ENCODE results near the gene TWF2.

The TWF2 gene

GRCh38 chr3:52216585-52217408, 22.2 kb downstream of the TWF2 start:
- H3K27ac ChIP-seq (ENCODE audit: poor library complexity, severe bottlenecking): peak overlapping the region; percentile 93
- peak; percentile 93 for DNase-seq (ENCODE audit: low spot score)
- TF ChIP-seq, protein P1, sequence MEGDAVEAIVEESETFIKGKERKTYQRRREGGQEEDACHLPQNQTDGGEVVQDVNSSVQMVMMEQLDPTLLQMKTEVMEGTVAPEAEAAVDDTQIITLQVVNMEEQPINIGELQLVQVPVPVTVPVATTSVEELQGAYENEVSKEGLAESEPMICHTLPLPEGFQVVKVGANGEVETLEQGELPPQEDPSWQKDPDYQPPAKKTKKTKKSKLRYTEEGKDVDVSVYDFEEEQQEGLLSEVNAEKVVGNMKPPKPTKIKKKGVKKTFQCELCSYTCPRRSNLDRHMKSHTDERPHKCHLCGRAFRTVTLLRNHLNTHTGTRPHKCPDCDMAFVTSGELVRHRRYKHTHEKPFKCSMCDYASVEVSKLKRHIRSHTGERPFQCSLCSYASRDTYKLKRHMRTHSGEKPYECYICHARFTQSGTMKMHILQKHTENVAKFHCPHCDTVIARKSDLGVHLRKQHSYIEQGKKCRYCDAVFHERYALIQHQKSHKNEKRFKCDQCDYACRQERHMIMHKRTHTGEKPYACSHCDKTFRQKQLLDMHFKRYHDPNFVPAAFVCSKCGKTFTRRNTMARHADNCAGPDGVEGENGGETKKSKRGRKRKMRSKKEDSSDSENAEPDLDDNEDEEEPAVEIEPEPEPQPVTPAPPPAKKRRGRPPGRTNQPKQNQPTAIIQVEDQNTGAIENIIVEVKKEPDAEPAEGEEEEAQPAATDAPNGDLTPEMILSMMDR (IDR thresholded peaks at IDR 0.05; ENCODE audit: poor library complexity, severe bottlenecking): no peak

DNA sequence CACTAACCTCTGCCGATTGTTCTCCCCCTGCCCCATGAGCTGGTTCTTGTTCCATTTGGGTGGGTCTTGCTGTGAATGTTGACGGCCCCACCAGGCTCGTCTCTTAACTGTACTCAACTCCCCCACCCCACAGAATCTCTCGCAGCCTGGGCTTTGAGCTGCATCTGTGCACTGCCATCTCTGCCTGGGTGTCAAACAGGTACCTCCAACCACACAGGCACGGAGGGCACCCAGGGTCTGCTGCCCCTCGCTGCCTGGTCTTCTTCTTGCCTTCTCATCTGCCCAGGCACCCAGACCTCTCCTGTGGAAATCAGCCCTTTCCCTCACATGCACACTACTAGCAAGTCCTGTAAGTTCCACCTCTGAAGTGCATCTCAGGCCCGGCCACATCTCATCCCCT, 23.6 kb downstream of the TWF2 start:
- no peak overlapping the region for H3K27ac ChIP-seq (ENCODE audit: poor library complexity, severe bottlenecking)
- DNase-seq (ENCODE audit: low spot score) (no peak), ATAC-seq (ENCODE audit: low read depth) (no peak)
- no peaks in the 10 kb centered on the region for H3K27me3 ChIP-seq (ENCODE audit: insufficient read depth, poor library complexity, severe bottlenecking)
- H3K4me1 ChIP-seq (ENCODE audit: insufficient read depth, poor library complexity, severe bottlenecking): peaks cover 26% of the 10 kb centered on the region
- H3K36me3 ChIP-seq (ENCODE audit: low read depth): peaks cover 39% of the 10 kb centered on the region
- no peaks in the 10 kb centered on the region for H3K9me3 ChIP-seq (ENCODE audit: severe bottlenecking)
- no peak overlapping the region for H3K4me3 ChIP-seq (ENCODE audit: severe bottlenecking)
- TF ChIP-seq, protein P1 (IDR thresholded peaks at IDR 0.05; ENCODE audit: poor library complexity, severe bottlenecking): no peak

More at GRCh38 chr3:52216585-52217408, 22.2 kb downstream of the TWF2 start:
- H3K27me3 ChIP-seq (ENCODE audit: insufficient read depth, poor library complexity, severe bottlenecking): no peaks in the 10 kb centered on the region
- peaks cover 18% of the 10 kb centered on the region for H3K4me1 ChIP-seq (ENCODE audit: insufficient read depth, poor library complexity, severe bottlenecking)
- no peak overlapping the region for H3K4me3 ChIP-seq (ENCODE audit: severe bottlenecking)
- peak; percentile 94 for ATAC-seq (ENCODE audit: low read depth)
- no peaks in the 10 kb centered on the region for H3K9me3 ChIP-seq (ENCODE audit: severe bottlenecking)
- H3K36me3 ChIP-seq (ENCODE audit: low read depth): peaks cover 27% of the 10 kb centered on the region

DNA sequence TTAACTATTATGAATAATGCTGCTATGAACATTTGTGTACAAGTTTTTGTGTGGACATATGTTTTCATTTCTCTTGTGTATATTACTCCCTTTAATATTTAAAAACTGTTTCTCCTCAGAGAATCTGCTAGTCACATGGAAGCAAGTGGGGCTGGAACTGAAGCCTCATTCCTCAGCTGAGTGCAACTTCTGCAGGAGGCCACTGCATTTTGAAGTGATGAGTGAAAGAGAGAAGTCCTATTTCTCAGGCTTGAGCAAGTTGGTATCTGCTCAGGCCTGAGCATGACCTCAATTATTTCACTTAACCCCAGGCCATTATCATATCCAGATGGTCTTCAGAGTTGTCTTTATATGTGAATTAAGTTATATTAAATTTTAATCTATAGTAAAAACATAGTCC, 25.1 kb downstream of the TWF2 start:
- ATAC-seq (ENCODE audit: low read depth): no peak
- Histone ChIP-seq H3K27ac (ENCODE audit: poor library complexity, severe bottlenecking) (no peak overlapping the region), H3K27me3 (ENCODE audit: insufficient read depth, poor library complexity, severe bottlenecking) (no peaks in the 10 kb centered on the region), H3K36me3 (ENCODE audit: low read depth) (peaks cover 54% of the 10 kb centered on the region), H3K4me1 (ENCODE audit: insufficient read depth, poor library complexity, severe bottlenecking) (peaks cover 30% of the 10 kb centered on the region), H3K9me3 (ENCODE audit: severe bottlenecking) (no peaks in the 10 kb centered on the region), H3K4me3 (ENCODE audit: severe bottlenecking) (no peak overlapping the region)
- DNase-seq (ENCODE audit: low spot score): no peak
- TF ChIP-seq, protein P1 (IDR thresholded peaks at IDR 0.05; ENCODE audit: poor library complexity, severe bottlenecking): no peak

DNA sequence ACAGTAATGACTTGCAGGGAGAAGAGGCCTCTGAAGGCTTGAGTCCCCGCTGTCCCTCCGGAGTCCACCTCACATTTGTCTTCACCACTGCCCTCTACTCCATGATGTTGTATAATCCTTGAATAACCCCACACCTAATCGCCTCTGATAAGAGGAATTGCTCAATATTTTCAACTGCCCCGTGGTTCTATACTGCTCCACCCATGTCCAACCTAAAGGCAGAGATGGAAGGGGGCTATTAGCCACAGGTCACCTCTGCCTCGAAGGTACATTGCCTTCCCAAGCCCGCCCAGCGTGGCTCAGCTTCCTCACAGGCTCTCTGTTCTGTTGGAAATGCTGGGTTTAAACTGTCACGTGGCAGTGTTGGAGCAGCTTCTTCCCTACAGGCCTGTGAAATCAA, 26.0 kb downstream of the TWF2 start:
- no peak for ATAC-seq (ENCODE audit: low read depth)
- Histone ChIP-seq H3K4me3 (ENCODE audit: severe bottlenecking) (no peak overlapping the region), H3K4me1 (ENCODE audit: insufficient read depth, poor library complexity, severe bottlenecking) (peaks cover 26% of the 10 kb centered on the region), H3K27me3 (ENCODE audit: insufficient read depth, poor library complexity, severe bottlenecking) (no peaks in the 10 kb centered on the region), H3K9me3 (ENCODE audit: severe bottlenecking) (no peaks in the 10 kb centered on the region), H3K27ac (ENCODE audit: poor library complexity, severe bottlenecking) (no peak overlapping the region), H3K36me3 (ENCODE audit: low read depth) (peaks cover 63% of the 10 kb centered on the region)
- TF ChIP-seq, protein P1 (IDR thresholded peaks at IDR 0.05; ENCODE audit: poor library complexity, severe bottlenecking): no peak
- no peak for DNase-seq (ENCODE audit: low spot score)
